ENCODE measurements around the gene SRGAP3.

DNA sequence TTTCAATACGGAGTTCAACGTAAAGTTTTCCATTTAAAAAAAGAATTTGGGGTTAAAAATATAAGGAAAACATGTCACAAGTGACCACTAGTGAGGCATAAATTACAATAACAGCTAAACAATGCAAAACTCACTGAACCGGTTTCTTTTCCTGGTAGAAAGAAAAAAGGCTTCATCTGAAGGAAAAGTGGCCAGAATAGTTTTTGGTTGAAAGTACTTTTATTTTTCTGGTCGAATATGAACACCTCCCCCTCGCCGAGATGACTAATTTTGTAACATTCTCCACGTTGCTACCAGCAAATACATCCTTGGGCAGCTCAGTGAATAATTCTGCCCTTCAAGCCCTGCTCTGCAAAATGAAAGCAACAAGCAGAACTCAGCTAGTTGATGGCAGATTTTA, 3.9 kb upstream of the SRGAP3 start:
- TF ChIP-seq, protein P1, sequence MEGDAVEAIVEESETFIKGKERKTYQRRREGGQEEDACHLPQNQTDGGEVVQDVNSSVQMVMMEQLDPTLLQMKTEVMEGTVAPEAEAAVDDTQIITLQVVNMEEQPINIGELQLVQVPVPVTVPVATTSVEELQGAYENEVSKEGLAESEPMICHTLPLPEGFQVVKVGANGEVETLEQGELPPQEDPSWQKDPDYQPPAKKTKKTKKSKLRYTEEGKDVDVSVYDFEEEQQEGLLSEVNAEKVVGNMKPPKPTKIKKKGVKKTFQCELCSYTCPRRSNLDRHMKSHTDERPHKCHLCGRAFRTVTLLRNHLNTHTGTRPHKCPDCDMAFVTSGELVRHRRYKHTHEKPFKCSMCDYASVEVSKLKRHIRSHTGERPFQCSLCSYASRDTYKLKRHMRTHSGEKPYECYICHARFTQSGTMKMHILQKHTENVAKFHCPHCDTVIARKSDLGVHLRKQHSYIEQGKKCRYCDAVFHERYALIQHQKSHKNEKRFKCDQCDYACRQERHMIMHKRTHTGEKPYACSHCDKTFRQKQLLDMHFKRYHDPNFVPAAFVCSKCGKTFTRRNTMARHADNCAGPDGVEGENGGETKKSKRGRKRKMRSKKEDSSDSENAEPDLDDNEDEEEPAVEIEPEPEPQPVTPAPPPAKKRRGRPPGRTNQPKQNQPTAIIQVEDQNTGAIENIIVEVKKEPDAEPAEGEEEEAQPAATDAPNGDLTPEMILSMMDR (IDR thresholded peaks at IDR 0.05): no peak
- no peak for TF ChIP-seq EZH2 (IDR thresholded peaks at IDR 0.05; ENCODE audit: borderline replicate concordance, insufficient read depth, low read depth, low read length, poor library complexity, severe bottlenecking)

Data from B cell (primary cell).